SK-N-DZ (cell line): ENCODE measurements around the gene ABHD6.
A peak's percentile ranks its signal among the peaks of the same experiment; 100 is the strongest.
"Not testable (repeated sequence)": the region's sequence is repeated elsewhere in the genome, so short reads cannot be mapped to it uniquely, and the experiment has no call there.

Experiments used
- DNase-seq: peaks from one replicate; pipeline ENCODE4 v3.0.0-alpha.2; 2015; ENCODE audit warnings: low spot score

ABHD6 gene

GRCh38 chr3:58209933-58210332 lies 27.7 kb upstream of the ABHD6 start:
- DNase-seq = no peak

GRCh38 chr3:58210761-58211460 lies 26.7 kb upstream of the ABHD6 start, which contains the start of gene DNASE1L3:
Gene DNASE1L3 (minus strand): TSS chr3:58210972. CDS start chr3:58210906, 66 bp downstream.
- no peak for DNase-seq

- DNase-seq = no peak
These were observed 22.9 kb upstream of the ABHD6 start for GRCh38 chr3:58214484-58215316.

- no peak for DNase-seq
These were observed 22.1 kb upstream of the ABHD6 start for GRCh38 chr3:58215317-58216025.

GRCh38 chr3:58216496-58217195 lies 20.9 kb upstream of the ABHD6 start:
- DNase-seq = no peak

GRCh38 chr3:58217209-58217811 lies 20.3 kb upstream of the ABHD6 start:
- peak; percentile 48 for DNase-seq

- DNase-seq = no peak
These were observed 18.7 kb upstream of the ABHD6 start for GRCh38 chr3:58218904-58219303.

- DNase-seq = no peak
These were observed 15.3 kb upstream of the ABHD6 start for GRCh38 chr3:58222161-58222724.

- DNase-seq = no peak
These were observed 13.7 kb upstream of the ABHD6 start for GRCh38 chr3:58223855-58224254.

- not testable (repeated sequence) for DNase-seq
These were observed 9.7 kb upstream of the ABHD6 start for GRCh38 chr3:58227933-58228332.

- no peak for DNase-seq
These were observed 6.6 kb upstream of the ABHD6 start for GRCh38 chr3:58230876-58231552.

- no peak for DNase-seq
These were observed 5.9 kb upstream of the ABHD6 start for GRCh38 chr3:58231666-58232065.

GRCh38 chr3:58234516-58234931 lies 3.1 kb upstream of the ABHD6 start:
- DNase-seq = no peak

GRCh38 chr3:58235970-58236369 lies 1.6 kb upstream of the ABHD6 start:
- no peak for DNase-seq

GRCh38 chr3:58236527-58237237 lies 910 bp upstream of the ABHD6 start:
- peak; percentile 37 for DNase-seq

- DNase-seq = peak; percentile 34
These were observed 519 bp downstream of the ABHD6 start for GRCh38 chr3:58237941-58238681.

- DNase-seq = no peak
These were observed 1.2 kb downstream of the ABHD6 start for GRCh38 chr3:58238830-58239229.

- DNase-seq = no peak
These were observed 3.9 kb downstream of the ABHD6 start for GRCh38 chr3:58241306-58242044.
